ENCODE results near the gene RNF145.

DNA sequence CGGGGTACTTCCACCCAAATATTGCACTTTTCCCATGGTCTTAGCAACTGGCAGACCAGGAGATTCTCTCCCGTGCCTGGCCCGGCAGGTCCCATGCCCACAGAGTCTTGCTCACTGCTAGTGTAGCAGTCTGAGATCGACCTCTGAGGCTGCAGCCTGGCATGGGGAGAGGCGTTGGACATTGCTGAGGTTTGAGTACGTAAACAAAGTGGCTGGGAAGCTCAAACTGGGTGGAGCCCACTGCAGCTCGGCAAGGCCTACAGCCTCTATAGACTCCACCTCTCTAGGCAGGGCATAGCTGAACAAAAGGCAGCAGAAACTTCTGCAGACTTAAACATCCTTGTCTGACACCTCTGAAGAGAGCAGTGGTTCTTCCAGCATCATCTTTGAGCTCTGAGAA, 69.6 kb downstream of the RNF145 start:
- TF ChIP-seq ELK1 (IDR thresholded peaks at IDR 0.05; ENCODE audit: low read depth, low read length), result no peak
- TF ChIP-seq, protein P1, sequence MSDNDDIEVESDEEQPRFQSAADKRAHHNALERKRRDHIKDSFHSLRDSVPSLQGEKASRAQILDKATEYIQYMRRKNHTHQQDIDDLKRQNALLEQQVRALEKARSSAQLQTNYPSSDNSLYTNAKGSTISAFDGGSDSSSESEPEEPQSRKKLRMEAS (IDR thresholded peaks at IDR 0.05; ENCODE audit: low read depth, low read length), result no peak
- no peak for TF ChIP-seq REST (IDR thresholded peaks at IDR 0.05; ENCODE audit: low read depth, low read length)
- TF ChIP-seq POLR2AphosphoS5 (IDR thresholded peaks at IDR 0.05; ENCODE audit: low read length), result no peak
- TF ChIP-seq, protein P2, sequence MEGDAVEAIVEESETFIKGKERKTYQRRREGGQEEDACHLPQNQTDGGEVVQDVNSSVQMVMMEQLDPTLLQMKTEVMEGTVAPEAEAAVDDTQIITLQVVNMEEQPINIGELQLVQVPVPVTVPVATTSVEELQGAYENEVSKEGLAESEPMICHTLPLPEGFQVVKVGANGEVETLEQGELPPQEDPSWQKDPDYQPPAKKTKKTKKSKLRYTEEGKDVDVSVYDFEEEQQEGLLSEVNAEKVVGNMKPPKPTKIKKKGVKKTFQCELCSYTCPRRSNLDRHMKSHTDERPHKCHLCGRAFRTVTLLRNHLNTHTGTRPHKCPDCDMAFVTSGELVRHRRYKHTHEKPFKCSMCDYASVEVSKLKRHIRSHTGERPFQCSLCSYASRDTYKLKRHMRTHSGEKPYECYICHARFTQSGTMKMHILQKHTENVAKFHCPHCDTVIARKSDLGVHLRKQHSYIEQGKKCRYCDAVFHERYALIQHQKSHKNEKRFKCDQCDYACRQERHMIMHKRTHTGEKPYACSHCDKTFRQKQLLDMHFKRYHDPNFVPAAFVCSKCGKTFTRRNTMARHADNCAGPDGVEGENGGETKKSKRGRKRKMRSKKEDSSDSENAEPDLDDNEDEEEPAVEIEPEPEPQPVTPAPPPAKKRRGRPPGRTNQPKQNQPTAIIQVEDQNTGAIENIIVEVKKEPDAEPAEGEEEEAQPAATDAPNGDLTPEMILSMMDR (IDR thresholded peaks at IDR 0.05 in 2 of 3, conservative IDR thresholded peaks at IDR 0.05 in 1 of 3; ENCODE audit: control insufficient read depth in 2 of 3, extremely low read depth in 1 of 3, insufficient read depth in 1 of 3, low read depth in 3 of 3, low read length in 3 of 3), result no peak
- TF ChIP-seq NRF1 (conservative IDR thresholded peaks at IDR 0.05; ENCODE audit: low read depth, low read length), result no peak
- no peak for TF ChIP-seq PAX5 (IDR thresholded peaks at IDR 0.05; ENCODE audit: borderline replicate concordance, low read depth, low read length)
- no peak for TF ChIP-seq ZZZ3 (IDR thresholded peaks at IDR 0.05; ENCODE audit: control insufficient read depth, insufficient read length, low read depth)
- no peak for TF ChIP-seq CEBPZ (IDR thresholded peaks at IDR 0.05; ENCODE audit: low read depth, low read length)
- no peak for TF ChIP-seq JUND (IDR thresholded peaks at IDR 0.05; ENCODE audit: low read depth, low read length)
